OCI-LY3 (cell line): ENCODE data around the gene HIGD1C.
A peak's percentile ranks its signal among the peaks of the same experiment; 100 is the strongest.
"Not testable (repeated sequence)": the region's sequence is repeated elsewhere in the genome, so short reads cannot be mapped to it uniquely, and the experiment has no call there.

Experiments used
- H2AFZ ChIP-seq: fragments of 200-600, 300-600 bp; shearing (Covaris generic); 2 replicates; pipeline ENCODE4 v1.6.0; 2014; ENCODE audit warnings: antibody characterized with exemption, low read depth, low read length
- H3K27ac ChIP-seq: fragments of 200-600, 300-600 bp; sonication (generic); 2 replicates; pipeline ENCODE4 v1.5.1; 2014; ENCODE audit warnings: mild to moderate bottlenecking, low read length, moderate library complexity, mixed read lengths
- H3K27me3 ChIP-seq: fragments of 200-600, 300-600 bp; sonication (generic); 2 replicates; pipeline ENCODE4 v1.6.1; 2014; ENCODE audit warnings: low read depth, low read length, mixed read lengths
- H3K36me3 ChIP-seq: fragments of 200-600, 300-600 bp; sonication (generic); replicated peaks from 2 replicates; pipeline ENCODE3; 2014; ENCODE audit warnings: low read depth, low read length, mixed read lengths
- H3K4me1 ChIP-seq: fragments of 300-600, 200-600 bp; sonication (generic); 2 replicates; pipeline ENCODE4 v1.6.1; 2014; ENCODE audit warnings: low read length, mixed read lengths
- H3K4me2 ChIP-seq: fragments of 200-600, 300-600 bp; sonication (generic); 2 replicates; pipeline ENCODE4 v1.6.1; 2014; ENCODE audit warnings: low read length, mixed read lengths
- H3K4me3 ChIP-seq: fragments of 300-600, 200-600 bp; sonication (generic); 2 replicates; pipeline ENCODE4 v1.5.1; 2014; ENCODE audit warnings: antibody characterized with exemption, mild to moderate bottlenecking, low read length, moderate library complexity
- H3K79me2 ChIP-seq: fragments of 300-600, 200-600 bp; shearing (Covaris generic); 2 replicates; pipeline ENCODE4 v1.6.1; 2014; ENCODE audit warnings: mild to moderate bottlenecking, low read length, mixed read lengths
- H3K9ac ChIP-seq: fragments of 300-600, 200-600 bp; shearing (Covaris generic); 2 replicates; pipeline ENCODE4 v1.6.0; 2014; ENCODE audit warnings: mild to moderate bottlenecking, low read length, moderate library complexity
- H3K9me3 ChIP-seq: fragments of 200-600, 300-600 bp; shearing (Covaris generic); 2 replicates; pipeline ENCODE4 v1.6.1; 2014; ENCODE audit warnings: low read length, mixed read lengths; ENCODE audit not compliant: insufficient read depth
- H4K20me1 ChIP-seq: fragments of 200-600, 300-600 bp; sonication (generic); 2 replicates; pipeline ENCODE4 v1.6.1; 2016; ENCODE audit warnings: low read length, mixed read lengths; ENCODE audit not compliant: insufficient read depth
- EZH2phosphoT487 ChIP-seq: fragments of 200-600 bp; shearing (Covaris generic); IDR thresholded peaks from 2 replicates; pipeline ENCODE4 v1.6.1; 2018; ENCODE audit warnings: antibody characterized with exemption, mixed run types, low read depth
- TF ChIP-seq, protein P1 (sequence below): fragments of 200-600, 300-600 bp; sonication (generic); IDR thresholded peaks from 2 replicates; pipeline ENCODE4 v1.5.1; 2014; ENCODE audit warnings: antibody characterized with exemption, low read length, low read depth

Gene HIGD1C

DNA sequence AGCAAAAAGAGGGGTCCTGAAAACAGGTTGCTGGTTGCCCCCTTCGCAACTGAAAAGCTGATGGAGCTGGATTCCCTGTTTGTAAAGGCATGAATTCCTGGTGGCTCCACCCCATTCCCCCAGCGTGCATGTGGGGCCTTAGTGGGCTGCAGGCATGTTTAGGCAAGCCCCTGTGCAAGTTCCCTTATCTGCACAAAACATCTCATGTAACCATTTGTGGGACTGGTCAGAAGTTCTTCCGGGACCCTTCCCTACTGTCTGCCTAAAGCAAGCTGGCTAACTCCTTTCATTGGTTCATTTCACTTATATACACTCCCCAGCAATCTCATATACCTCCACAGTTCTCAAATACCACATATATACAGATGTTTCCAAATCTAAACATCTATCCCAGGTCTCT, 24.0 kb upstream of the HIGD1C start:
- no peaks in the 10 kb centered on the region for H3K36me3 ChIP-seq
- peak overlapping the region; percentile 69; the same call in 1 of the 2 replicates for H3K4me2 ChIP-seq
- H3K4me3 ChIP-seq = no peak overlapping the region
- H3K79me2 ChIP-seq = peaks cover 11% of the 10 kb centered on the region
- peaks cover 38% of the 10 kb centered on the region for H3K4me1 ChIP-seq
- H3K27me3 ChIP-seq = no peaks in the 10 kb centered on the region
- no peaks in the 10 kb centered on the region for H4K20me1 ChIP-seq
- no peak overlapping the region for H3K9ac ChIP-seq
- no peak overlapping the region for H3K27ac ChIP-seq
- no peaks in the 10 kb centered on the region for H3K9me3 ChIP-seq
- no peak overlapping the region for H2AFZ ChIP-seq
- TF ChIP-seq, protein P1, sequence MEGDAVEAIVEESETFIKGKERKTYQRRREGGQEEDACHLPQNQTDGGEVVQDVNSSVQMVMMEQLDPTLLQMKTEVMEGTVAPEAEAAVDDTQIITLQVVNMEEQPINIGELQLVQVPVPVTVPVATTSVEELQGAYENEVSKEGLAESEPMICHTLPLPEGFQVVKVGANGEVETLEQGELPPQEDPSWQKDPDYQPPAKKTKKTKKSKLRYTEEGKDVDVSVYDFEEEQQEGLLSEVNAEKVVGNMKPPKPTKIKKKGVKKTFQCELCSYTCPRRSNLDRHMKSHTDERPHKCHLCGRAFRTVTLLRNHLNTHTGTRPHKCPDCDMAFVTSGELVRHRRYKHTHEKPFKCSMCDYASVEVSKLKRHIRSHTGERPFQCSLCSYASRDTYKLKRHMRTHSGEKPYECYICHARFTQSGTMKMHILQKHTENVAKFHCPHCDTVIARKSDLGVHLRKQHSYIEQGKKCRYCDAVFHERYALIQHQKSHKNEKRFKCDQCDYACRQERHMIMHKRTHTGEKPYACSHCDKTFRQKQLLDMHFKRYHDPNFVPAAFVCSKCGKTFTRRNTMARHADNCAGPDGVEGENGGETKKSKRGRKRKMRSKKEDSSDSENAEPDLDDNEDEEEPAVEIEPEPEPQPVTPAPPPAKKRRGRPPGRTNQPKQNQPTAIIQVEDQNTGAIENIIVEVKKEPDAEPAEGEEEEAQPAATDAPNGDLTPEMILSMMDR = no peak
- no peak for TF ChIP-seq EZH2phosphoT487

DNA sequence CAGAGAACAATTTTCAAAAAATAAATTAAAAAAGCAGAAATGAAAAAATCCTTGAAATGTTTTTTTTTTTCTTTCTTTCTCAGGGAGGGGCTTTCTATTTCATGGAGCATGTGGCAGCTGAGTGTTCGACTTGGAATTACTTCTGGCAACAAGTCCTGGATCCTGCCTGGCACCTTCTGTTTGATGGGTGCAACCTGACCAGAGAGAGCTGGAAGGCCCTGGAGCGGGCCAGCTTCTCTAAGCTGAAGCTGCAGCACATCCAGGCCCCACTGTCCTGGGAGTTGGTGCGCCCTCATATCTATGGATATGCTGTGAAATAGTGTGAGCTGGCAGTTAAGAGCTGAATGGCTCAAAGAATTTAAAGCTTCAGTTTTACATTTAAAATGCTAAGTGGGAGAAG, 22.5 kb upstream of the HIGD1C start:
- H3K79me2 ChIP-seq = peaks cover 11% of the 10 kb centered on the region
- H4K20me1 ChIP-seq = no peaks in the 10 kb centered on the region
- no peak overlapping the region for H2AFZ ChIP-seq
- no peak overlapping the region for H3K9ac ChIP-seq
- H3K36me3 ChIP-seq = peaks cover 5% of the 10 kb centered on the region
- no peaks in the 10 kb centered on the region for H3K27me3 ChIP-seq
- H3K9me3 ChIP-seq = no peaks in the 10 kb centered on the region
- no peak overlapping the region for H3K4me2 ChIP-seq
- no peak for TF ChIP-seq EZH2phosphoT487
- TF ChIP-seq, protein P1 = no peak
- no peak overlapping the region for H3K4me3 ChIP-seq
- peaks cover 28% of the 10 kb centered on the region for H3K4me1 ChIP-seq
- H3K27ac ChIP-seq = no peak overlapping the region

DNA sequence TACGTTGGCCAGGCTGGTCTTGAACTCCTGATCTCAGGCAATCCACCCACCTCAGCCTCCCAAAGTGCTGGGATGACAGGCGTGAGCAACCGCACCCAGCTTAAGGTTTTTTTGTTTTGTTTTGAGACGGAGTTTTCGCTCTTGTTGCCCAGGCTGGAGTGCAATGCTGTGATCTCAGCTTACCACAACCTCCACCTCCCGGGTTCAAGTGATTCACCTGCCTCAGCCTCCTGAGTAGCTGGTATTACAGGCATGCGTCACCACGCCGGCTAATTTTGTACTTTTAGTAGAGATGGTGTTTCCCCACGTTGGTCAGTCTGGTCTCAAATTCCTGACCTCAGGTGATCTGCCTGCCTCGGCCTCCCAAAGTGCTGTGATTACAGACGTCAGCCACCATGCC, 21.9 kb upstream of the HIGD1C start:
- H3K36me3 ChIP-seq, H2AFZ ChIP-seq, H4K20me1 ChIP-seq, H3K9me3 ChIP-seq, H3K4me3 ChIP-seq, H3K27me3 ChIP-seq, H3K4me2 ChIP-seq, H3K27ac ChIP-seq, H3K9ac ChIP-seq: not testable (repeated sequence)
- Histone ChIP-seq H3K79me2 (peaks cover 11% of the 10 kb centered on the region; the same call in 1 of the 2 replicates), H3K4me1 (peaks cover 22% of the 10 kb centered on the region)

DNA sequence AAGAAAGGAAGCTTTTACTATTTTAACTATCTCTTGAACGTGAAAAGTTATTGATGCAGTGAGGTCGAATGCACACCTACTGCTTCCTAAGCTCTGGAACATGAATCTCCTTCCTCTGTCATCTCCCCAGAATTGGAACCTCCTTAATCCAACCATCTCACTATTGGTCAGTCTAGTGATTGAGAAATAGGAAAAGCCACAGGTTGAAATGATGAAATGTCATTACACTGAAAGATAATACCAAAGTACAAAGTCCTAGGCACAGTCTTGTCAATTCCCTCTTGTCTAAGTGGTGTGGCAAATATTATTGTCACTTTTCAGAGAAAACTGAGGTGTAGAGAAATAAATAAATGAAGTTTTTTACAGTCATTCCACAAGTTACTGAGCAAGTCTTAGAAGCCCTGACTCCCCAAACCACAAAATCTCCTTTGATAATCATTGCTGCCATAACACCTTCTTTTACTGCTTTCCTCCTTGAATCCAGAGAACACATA, 19.5 kb upstream of the HIGD1C start:
- H3K79me2 ChIP-seq = 0 out of 2 replicates have a peak, but pooled peaks cover 6% of the 10 kb centered on the region
- no peaks in the 10 kb centered on the region for H4K20me1 ChIP-seq
- H2AFZ ChIP-seq = no peak overlapping the region
- H3K4me1 ChIP-seq = peaks cover 3% of the 10 kb centered on the region
- H3K4me3 ChIP-seq = no peak overlapping the region
- TF ChIP-seq EZH2phosphoT487 = no peak
- TF ChIP-seq, protein P1 = no peak
- H3K9me3 ChIP-seq = peaks cover 4% of the 10 kb centered on the region; the same call in 1 of the 2 replicates
- H3K9ac ChIP-seq = no peak overlapping the region
- H3K4me2 ChIP-seq = no peak overlapping the region
- H3K27me3 ChIP-seq = no peaks in the 10 kb centered on the region
- peaks cover 15% of the 10 kb centered on the region for H3K36me3 ChIP-seq
- no peak overlapping the region for H3K27ac ChIP-seq
